ENCODE results near the gene PCDHGA5.
"Not testable (repeated sequence)": the region's sequence is repeated elsewhere in the genome, so short reads cannot be mapped to it uniquely, and the experiment has no call there.

Gene PCDHGA5

DNA sequence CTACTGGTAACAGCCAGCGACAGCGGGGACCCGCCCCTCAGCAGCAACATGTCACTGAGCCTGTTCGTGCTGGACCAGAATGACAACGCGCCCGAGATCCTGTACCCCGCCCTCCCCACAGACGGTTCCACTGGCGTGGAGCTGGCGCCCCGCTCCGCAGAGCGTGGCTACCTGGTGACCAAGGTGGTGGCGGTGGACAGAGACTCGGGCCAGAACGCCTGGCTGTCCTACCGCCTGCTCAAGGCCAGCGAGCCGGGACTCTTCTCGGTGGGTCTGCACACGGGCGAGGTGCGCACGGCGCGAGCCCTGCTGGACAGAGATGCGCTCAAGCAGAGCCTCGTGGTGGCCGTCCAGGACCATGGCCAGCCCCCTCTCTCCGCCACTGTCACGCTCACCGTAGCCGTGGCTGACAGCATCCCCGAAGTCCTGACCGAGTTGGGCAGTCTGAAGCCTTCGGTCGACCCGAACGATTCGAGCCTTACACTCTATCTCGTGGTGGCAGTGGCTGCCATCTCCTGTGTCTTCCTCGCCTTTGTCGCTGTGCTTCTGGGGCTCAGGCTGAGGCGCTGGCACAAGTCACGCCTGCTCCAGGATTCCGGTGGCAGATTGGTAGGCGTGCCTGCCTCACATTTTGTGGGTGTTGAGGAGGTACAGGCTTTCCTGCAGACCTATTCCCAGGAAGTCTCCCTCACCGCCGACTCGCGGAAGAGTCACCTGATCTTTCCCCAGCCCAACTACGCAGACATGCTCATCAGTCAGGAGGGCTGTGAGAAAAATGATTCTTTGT is 30.6 kb downstream of the PCDHGA5 start:
- not testable (repeated sequence) for H3K9ac ChIP-seq (ENCODE audit: low read length); H2BK15ac ChIP-seq (ENCODE audit: low read depth, poor library complexity, severe bottlenecking); H4K91ac ChIP-seq (ENCODE audit: low read length); H3K14ac ChIP-seq (ENCODE audit: low read length in 2 of 2); H2AK5ac ChIP-seq (ENCODE audit: low read length, severe bottlenecking); H4K8ac ChIP-seq (ENCODE audit: low read length); H3K4me2 ChIP-seq (ENCODE audit: low read length, poor library complexity, severe bottlenecking); DNase-seq; H3K18ac ChIP-seq (ENCODE audit: low read depth in 1 of 2, low read length in 2 of 2); H3K23ac ChIP-seq (ENCODE audit: low read length in 2 of 2); H3K27me3 ChIP-seq (ENCODE audit: control insufficient read depth in 1 of 2, insufficient read depth in 1 of 2, low read length in 2 of 2); H2BK120ac ChIP-seq (ENCODE audit: low read depth, low read length); H2BK5ac ChIP-seq (ENCODE audit: low read depth, low read length, poor library complexity, severe bottlenecking); H2AFZ ChIP-seq (ENCODE audit: low read depth, low read length); H3K4ac ChIP-seq (ENCODE audit: low read depth in 1 of 2, low read length in 2 of 2); H3K27ac ChIP-seq (ENCODE audit: low read length, poor library complexity, severe bottlenecking); H3K4me1 ChIP-seq (ENCODE audit: control insufficient read depth, insufficient read depth, low read depth, low read length); H2BK12ac ChIP-seq (ENCODE audit: low read length in 2 of 2)
- Histone ChIP-seq H3K79me1 (replicated peaks; ENCODE audit: low read length, poor library complexity, severe bottlenecking) (peaks cover 19% of the 10 kb centered on the region), H3K9me3 (ENCODE audit: control insufficient read depth, low read length) (peaks cover 66% of the 10 kb centered on the region), H3K4me3 (ENCODE audit: insufficient read depth in 1 of 2, low read depth in 1 of 2, low read length in 2 of 2) (peak overlapping the region in 1 of 2 experiments; percentile 8), H3K36me3 (ENCODE audit: control insufficient read depth in 1 of 2, insufficient read depth in 2 of 2, low read depth in 1 of 2, low read length in 2 of 2) (peaks cover 0 to 33% of the 10 kb centered on the region in 2 experiments)
- 95% methylated on average over 39 of the region's 53 CpGs for WGBS

- H3K27me3 ChIP-seq (ENCODE audit: control insufficient read depth in 1 of 2, insufficient read depth in 1 of 2, low read length in 2 of 2); H3K4me1 ChIP-seq (ENCODE audit: control insufficient read depth, insufficient read depth, low read depth, low read length); H4K8ac ChIP-seq (ENCODE audit: low read length); H3K4ac ChIP-seq (ENCODE audit: low read depth in 1 of 2, low read length in 2 of 2); H2BK15ac ChIP-seq (ENCODE audit: low read depth, poor library complexity, severe bottlenecking); H4K91ac ChIP-seq (ENCODE audit: low read length); H2AFZ ChIP-seq (ENCODE audit: low read depth, low read length); H2AK5ac ChIP-seq (ENCODE audit: low read length, severe bottlenecking); H3K27ac ChIP-seq (ENCODE audit: low read length, poor library complexity, severe bottlenecking); H3K18ac ChIP-seq (ENCODE audit: low read depth in 1 of 2, low read length in 2 of 2); H2BK120ac ChIP-seq (ENCODE audit: low read depth, low read length); H3K23ac ChIP-seq (ENCODE audit: low read length in 2 of 2); DNase-seq; H2BK5ac ChIP-seq (ENCODE audit: low read depth, low read length, poor library complexity, severe bottlenecking); H3K4me2 ChIP-seq (ENCODE audit: low read length, poor library complexity, severe bottlenecking); H2BK12ac ChIP-seq (ENCODE audit: low read length in 2 of 2); H3K14ac ChIP-seq (ENCODE audit: low read length in 2 of 2): not testable (repeated sequence)
- peaks cover 61% of the 10 kb centered on the region for H3K9me3 ChIP-seq (ENCODE audit: control insufficient read depth, low read length)
- H3K79me1 ChIP-seq (replicated peaks; ENCODE audit: low read length, poor library complexity, severe bottlenecking) = peaks cover 21% of the 10 kb centered on the region
- 90% methylated on average over 13 of the region's 43 CpGs for WGBS
- peaks cover 0 to 34% of the 10 kb centered on the region in 2 experiments for H3K36me3 ChIP-seq (ENCODE audit: control insufficient read depth in 1 of 2, insufficient read depth in 2 of 2, low read depth in 1 of 2, low read length in 2 of 2)
- peak within 1 kb of the TSS; percentile 65 for H3K9ac ChIP-seq (ENCODE audit: low read length)
- H3K4me3 ChIP-seq (ENCODE audit: insufficient read depth in 1 of 2, low read depth in 1 of 2, low read length in 2 of 2) = peak within 1 kb of the TSS in 1 of 2 experiments; percentile 70
Measured at GRCh38 chr5:141397756-141398551, 34.0 kb downstream of the PCDHGA5 start, which contains the start of gene PCDHGB5. Gene PCDHGB5, plus strand, starts transcription at chr5:141397947. Its CDS starts 181 bp downstream, at chr5:141398128.

- no peak overlapping the region for H4K91ac ChIP-seq (ENCODE audit: low read length)
- peaks cover 0 to 34% of the 10 kb centered on the region in 2 experiments for H3K36me3 ChIP-seq (ENCODE audit: control insufficient read depth in 1 of 2, insufficient read depth in 2 of 2, low read depth in 1 of 2, low read length in 2 of 2)
- H2AK5ac ChIP-seq (ENCODE audit: low read length, severe bottlenecking) = no peak overlapping the region
- no peak overlapping the region for H3K4ac ChIP-seq (ENCODE audit: low read depth in 1 of 2, low read length in 2 of 2)
- no peak overlapping the region for H3K27ac ChIP-seq (ENCODE audit: low read length, poor library complexity, severe bottlenecking)
- H2BK15ac ChIP-seq (ENCODE audit: low read depth, poor library complexity, severe bottlenecking) = no peak overlapping the region
- H3K14ac ChIP-seq (ENCODE audit: low read length in 2 of 2) = no peak overlapping the region
- H3K79me1 ChIP-seq (replicated peaks; ENCODE audit: low read length, poor library complexity, severe bottlenecking) = peaks cover 18% of the 10 kb centered on the region
- no peaks in the 10 kb centered on the region for H3K27me3 ChIP-seq (ENCODE audit: control insufficient read depth in 1 of 2, insufficient read depth in 1 of 2, low read length in 2 of 2)
- no peak overlapping the region for H4K8ac ChIP-seq (ENCODE audit: low read length)
- H3K4me1 ChIP-seq (ENCODE audit: control insufficient read depth, insufficient read depth, low read depth, low read length) = no peaks in the 10 kb centered on the region
- H2BK120ac ChIP-seq (ENCODE audit: low read depth, low read length) = no peak overlapping the region
- peaks cover 60% of the 10 kb centered on the region for H3K9me3 ChIP-seq (ENCODE audit: control insufficient read depth, low read length)
- DNase-seq = no peak
- H3K18ac ChIP-seq (ENCODE audit: low read depth in 1 of 2, low read length in 2 of 2) = no peak overlapping the region
- no peak overlapping the region for H2BK12ac ChIP-seq (ENCODE audit: low read length in 2 of 2)
- no peak overlapping the region for H2BK5ac ChIP-seq (ENCODE audit: low read depth, low read length, poor library complexity, severe bottlenecking)
- no peak overlapping the region for H3K23ac ChIP-seq (ENCODE audit: low read length in 2 of 2)
- H2AFZ ChIP-seq (ENCODE audit: low read depth, low read length) = no peak overlapping the region
- no peak overlapping the region for H3K9ac ChIP-seq (ENCODE audit: low read length)
- 95% methylated on average over 15 of the region's 15 CpGs for WGBS
- H3K4me2 ChIP-seq (ENCODE audit: low read length, poor library complexity, severe bottlenecking) = no peak overlapping the region
- H3K4me3 ChIP-seq (ENCODE audit: insufficient read depth in 1 of 2, low read depth in 1 of 2, low read length in 2 of 2) = peak overlapping the region in 1 of 2 experiments; percentile 70
Measured at GRCh38 chr5:141398608-141399007, 34.6 kb downstream of the PCDHGA5 start.
